Liver (tissue), 3 donors: ENCODE data around the gene CDK5RAP2.

ENCODE experiments used
- EGR1 ChIP-seq, 2 donors: IDR thresholded peaks; 2 replicates each; pipeline ENCODE4 v1.6.1; 2016 to 2018; ENCODE audit warnings: antibody characterized with exemption in 2 of 2, low read depth in 2 of 2
- RAD21 ChIP-seq, 2 donors: IDR thresholded peaks; 2 replicates each; pipeline ENCODE4 v1.6.1; 2016; ENCODE audit warnings: antibody characterized with exemption in 2 of 2, mild to moderate bottlenecking in 2 of 2
- TAF1 ChIP-seq: conservative IDR thresholded peaks from 2 replicates; pipeline ENCODE4 v1.6.1; 2016; ENCODE audit warnings: antibody characterized with exemption, mild to moderate bottlenecking
- YY1 ChIP-seq: IDR thresholded peaks from 2 replicates; pipeline ENCODE4 v1.6.1; 2016; ENCODE audit warnings: antibody characterized with exemption, mild to moderate bottlenecking
- TF ChIP-seq, protein P1 (sequence below): fragments of 150-350 bp; IDR thresholded peaks from 2 replicates; pipeline ENCODE4 v1.5.1; 2017; ENCODE audit warnings: improper control_type of control experiment, low read depth, low read length; ENCODE audit not compliant: missing input control
- TF ChIP-seq, protein P2 (sequence below): IDR thresholded peaks from 2 replicates; pipeline ENCODE4 v1.6.1; 2016; ENCODE audit warnings: antibody characterized with exemption, mild to moderate bottlenecking
- TF ChIP-seq, protein P3 (sequence below): IDR thresholded peaks from 2 replicates; pipeline ENCODE4 v1.6.1; 2016; ENCODE audit warnings: antibody characterized with exemption
- TF ChIP-seq, protein P4 (sequence below): IDR thresholded peaks from 2 replicates; pipeline ENCODE4 v1.6.1; 2016; ENCODE audit warnings: antibody characterized with exemption
- donor health status: healthy.
- donor health status: healthy.

DNA sequence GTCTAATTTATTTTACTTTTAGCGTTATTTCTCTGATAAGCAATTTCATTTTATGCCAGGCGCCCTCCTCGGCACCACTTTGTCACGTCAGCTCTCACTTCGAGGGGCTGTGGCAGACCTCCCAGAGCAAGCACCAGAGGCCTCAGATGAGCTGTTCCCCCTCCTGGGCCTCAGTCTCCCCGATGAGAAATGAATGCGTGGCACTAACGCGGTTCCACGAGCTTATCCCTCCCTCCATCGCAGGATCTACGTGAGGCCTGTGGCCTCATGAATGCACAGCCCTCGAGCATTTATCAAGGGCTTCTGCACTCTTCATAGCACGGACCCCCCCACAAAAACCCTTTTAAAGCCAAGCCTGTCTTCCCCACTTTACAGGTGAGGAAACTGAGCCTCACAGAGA lies 205.2 kb downstream of the CDK5RAP2 start:
- TF ChIP-seq RAD21 (IDR thresholded peaks at IDR 0.05) (no peak), TAF1 (no peak), YY1 (no peak), EGR1 (IDR thresholded peaks at IDR 0.05; ENCODE audit: low read depth in 2 of 2) (no peak)
- TF ChIP-seq, protein P1, sequence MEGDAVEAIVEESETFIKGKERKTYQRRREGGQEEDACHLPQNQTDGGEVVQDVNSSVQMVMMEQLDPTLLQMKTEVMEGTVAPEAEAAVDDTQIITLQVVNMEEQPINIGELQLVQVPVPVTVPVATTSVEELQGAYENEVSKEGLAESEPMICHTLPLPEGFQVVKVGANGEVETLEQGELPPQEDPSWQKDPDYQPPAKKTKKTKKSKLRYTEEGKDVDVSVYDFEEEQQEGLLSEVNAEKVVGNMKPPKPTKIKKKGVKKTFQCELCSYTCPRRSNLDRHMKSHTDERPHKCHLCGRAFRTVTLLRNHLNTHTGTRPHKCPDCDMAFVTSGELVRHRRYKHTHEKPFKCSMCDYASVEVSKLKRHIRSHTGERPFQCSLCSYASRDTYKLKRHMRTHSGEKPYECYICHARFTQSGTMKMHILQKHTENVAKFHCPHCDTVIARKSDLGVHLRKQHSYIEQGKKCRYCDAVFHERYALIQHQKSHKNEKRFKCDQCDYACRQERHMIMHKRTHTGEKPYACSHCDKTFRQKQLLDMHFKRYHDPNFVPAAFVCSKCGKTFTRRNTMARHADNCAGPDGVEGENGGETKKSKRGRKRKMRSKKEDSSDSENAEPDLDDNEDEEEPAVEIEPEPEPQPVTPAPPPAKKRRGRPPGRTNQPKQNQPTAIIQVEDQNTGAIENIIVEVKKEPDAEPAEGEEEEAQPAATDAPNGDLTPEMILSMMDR, result no peak
- TF ChIP-seq, protein P2, sequence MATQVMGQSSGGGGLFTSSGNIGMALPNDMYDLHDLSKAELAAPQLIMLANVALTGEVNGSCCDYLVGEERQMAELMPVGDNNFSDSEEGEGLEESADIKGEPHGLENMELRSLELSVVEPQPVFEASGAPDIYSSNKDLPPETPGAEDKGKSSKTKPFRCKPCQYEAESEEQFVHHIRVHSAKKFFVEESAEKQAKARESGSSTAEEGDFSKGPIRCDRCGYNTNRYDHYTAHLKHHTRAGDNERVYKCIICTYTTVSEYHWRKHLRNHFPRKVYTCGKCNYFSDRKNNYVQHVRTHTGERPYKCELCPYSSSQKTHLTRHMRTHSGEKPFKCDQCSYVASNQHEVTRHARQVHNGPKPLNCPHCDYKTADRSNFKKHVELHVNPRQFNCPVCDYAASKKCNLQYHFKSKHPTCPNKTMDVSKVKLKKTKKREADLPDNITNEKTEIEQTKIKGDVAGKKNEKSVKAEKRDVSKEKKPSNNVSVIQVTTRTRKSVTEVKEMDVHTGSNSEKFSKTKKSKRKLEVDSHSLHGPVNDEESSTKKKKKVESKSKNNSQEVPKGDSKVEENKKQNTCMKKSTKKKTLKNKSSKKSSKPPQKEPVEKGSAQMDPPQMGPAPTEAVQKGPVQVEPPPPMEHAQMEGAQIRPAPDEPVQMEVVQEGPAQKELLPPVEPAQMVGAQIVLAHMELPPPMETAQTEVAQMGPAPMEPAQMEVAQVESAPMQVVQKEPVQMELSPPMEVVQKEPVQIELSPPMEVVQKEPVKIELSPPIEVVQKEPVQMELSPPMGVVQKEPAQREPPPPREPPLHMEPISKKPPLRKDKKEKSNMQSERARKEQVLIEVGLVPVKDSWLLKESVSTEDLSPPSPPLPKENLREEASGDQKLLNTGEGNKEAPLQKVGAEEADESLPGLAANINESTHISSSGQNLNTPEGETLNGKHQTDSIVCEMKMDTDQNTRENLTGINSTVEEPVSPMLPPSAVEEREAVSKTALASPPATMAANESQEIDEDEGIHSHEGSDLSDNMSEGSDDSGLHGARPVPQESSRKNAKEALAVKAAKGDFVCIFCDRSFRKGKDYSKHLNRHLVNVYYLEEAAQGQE, result no peak
- TF ChIP-seq, protein P3, sequence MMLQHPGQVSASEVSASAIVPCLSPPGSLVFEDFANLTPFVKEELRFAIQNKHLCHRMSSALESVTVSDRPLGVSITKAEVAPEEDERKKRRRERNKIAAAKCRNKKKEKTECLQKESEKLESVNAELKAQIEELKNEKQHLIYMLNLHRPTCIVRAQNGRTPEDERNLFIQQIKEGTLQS, result no peak
- TF ChIP-seq, protein P4, sequence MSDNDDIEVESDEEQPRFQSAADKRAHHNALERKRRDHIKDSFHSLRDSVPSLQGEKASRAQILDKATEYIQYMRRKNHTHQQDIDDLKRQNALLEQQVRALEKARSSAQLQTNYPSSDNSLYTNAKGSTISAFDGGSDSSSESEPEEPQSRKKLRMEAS, result no peak
